Cortex of kidney (tissue), 1 donor: ENCODE results near the gene SIRPB2.

ENCODE experiments used
- DNase-seq: peaks from one replicate; lab custom pipeline; 2025; lab: John Stamatoyannopoulos, UW

SIRPB2 gene

GRCh38 chr20:1440024-1440423 is 51.2 kb downstream of the SIRPB2 start:
- DNase-seq, result no peak

- DNase-seq, result no peak
Measured at GRCh38 chr20:1438361-1438760, 52.9 kb downstream of the SIRPB2 start.

GRCh38 chr20:1437235-1437904 is 53.9 kb downstream of the SIRPB2 start:
- DNase-seq, result no peak

- no peak for DNase-seq
Measured at GRCh38 chr20:1436263-1436662, 55.0 kb downstream of the SIRPB2 start.

- no peak for DNase-seq
Measured at GRCh38 chr20:1435337-1435699, 55.9 kb downstream of the SIRPB2 start.

- DNase-seq, result no peak
Measured at GRCh38 chr20:1434571-1435336, 56.5 kb downstream of the SIRPB2 start.

GRCh38 chr20:1431158-1431557 is 60.1 kb downstream of the SIRPB2 start:
- DNase-seq, result no peak

- DNase-seq, result no peak
Measured at GRCh38 chr20:1430004-1430451, 61.2 kb downstream of the SIRPB2 start.

- no peak for DNase-seq
Measured at GRCh38 chr20:1429143-1429728, 62.0 kb downstream of the SIRPB2 start.

GRCh38 chr20:1427457-1428054 is 63.7 kb downstream of the SIRPB2 start:
- DNase-seq, result no peak

GRCh38 chr20:1426231-1426849 is 64.9 kb downstream of the SIRPB2 start:
- no peak for DNase-seq
